ENCODE results near the gene FAAP20. TPM values are rescaled to one million over a fixed set of nuclear protein-coding genes. Genes with fewer than 3 reads are reported as not detected.

FAAP20 gene
- total RNA-seq, 4 donors from 2014 or later: 19.4 to 84.5 (median 34.9) TPM

GRCh38 chr1:2186901-2187300 lies 7.7 kb downstream of the FAAP20 start:
- in situ Hi-C loops (cut with MboI; ENCODE audit: low pct_ligation_motif_present in 1 of 4, low pct_unique_long_range_greater_than_20kb in 1 of 4, low sequenced_read_pairs in 3 of 4): loop anchor here in 2 of 4 donors (25.0 kb wide), 2 partner anchors 350 to 600 kb away; partner anchors contain the start of genes HES5 (in 1 of the 2) and PANK4 (in 1 of the 2)

GRCh38 chr1:2185880-2186855 lies 8.4 kb downstream of the FAAP20 start:
- Histone ChIP-seq H3K36me3 (no peaks in the 10 kb centered on the region), H3K4me3 (no peak overlapping the region), H3K27me3 (no peaks in the 10 kb centered on the region), H3K27ac (no peak overlapping the region), H3K4me1 (peaks cover 11 to 23% (median 19%) of the 10 kb centered on the region in 4 donors), H3K9me3 (no peaks in the 10 kb centered on the region)
- WGBS, 2 donors (ENCODE audit: low coverage in 1 of 2): 91 to 92% methylated on average over 5 to 32 of the region's 38 CpGs
- in situ Hi-C loops (cut with MboI; ENCODE audit: low pct_ligation_motif_present in 1 of 4, low pct_unique_long_range_greater_than_20kb in 1 of 4, low sequenced_read_pairs in 3 of 4): loop anchor here in 2 of 4 donors (25.0 kb wide), 2 partner anchors 351 to 601 kb away; partner anchors contain the start of genes HES5 (in 1 of the 2) and PANK4 (in 1 of the 2)
- intact Hi-C loops (cut with DNase I; ENCODE audit: low total_unique reads): no loop called here
- DNase-seq: no peak
- TF ChIP-seq POLR2AphosphoS5 (IDR thresholded peaks at IDR 0.05) (no peak), EP300 (IDR thresholded peaks at IDR 0.05; ENCODE audit: low read depth) (no peak), POLR2A (IDR thresholded peaks at IDR 0.05) (no peak), CTCF (IDR thresholded peaks at IDR 0.05) (no peak)

More at GRCh38 chr1:2186901-2187300, 7.7 kb downstream of the FAAP20 start:
- DNase-seq: no peak
- WGBS, 2 donors (ENCODE audit: low coverage in 1 of 2): 90% methylated on average over 9 of the region's 9 CpGs; no CpG with 5 or more reads in 1 of the 2 donors
- Histone ChIP-seq H3K27ac (no peak overlapping the region), H3K4me3 (no peak overlapping the region), H3K27me3 (no peaks in the 10 kb centered on the region), H3K9me3 (no peaks in the 10 kb centered on the region), H3K4me1 (peaks cover 16 to 30% (median 23%) of the 10 kb centered on the region in 4 donors), H3K36me3 (no peaks in the 10 kb centered on the region)
- TF ChIP-seq POLR2AphosphoS5 (IDR thresholded peaks at IDR 0.05) (no peak), CTCF (IDR thresholded peaks at IDR 0.05) (no peak), EP300 (IDR thresholded peaks at IDR 0.05; ENCODE audit: low read depth) (no peak), POLR2A (IDR thresholded peaks at IDR 0.05) (no peak)
- intact Hi-C loops (cut with DNase I; ENCODE audit: low total_unique reads): no loop called here

GRCh38 chr1:2184934-2185333 lies 9.6 kb downstream of the FAAP20 start:
- no peak overlapping the region for H3K27ac ChIP-seq
- no peak for DNase-seq
- WGBS, 2 donors (ENCODE audit: low coverage in 1 of 2): 94% methylated on average over 32 of the region's 33 CpGs; no CpG with 5 or more reads in 1 of the 2 donors
- intact Hi-C loops (cut with DNase I; ENCODE audit: low total_unique reads): loop anchor here (5.0 kb wide), 1 partner anchor 43 kb away; no protein-coding TSS in a partner anchor
- no peaks in the 10 kb centered on the region for H3K36me3 ChIP-seq
- no peak overlapping the region for H3K4me3 ChIP-seq
- H3K4me1 ChIP-seq: peaks cover 0 to 11% (median 7%) of the 10 kb centered on the region in 4 donors
- in situ Hi-C loops (cut with MboI; ENCODE audit: low pct_ligation_motif_present in 1 of 4, low pct_unique_long_range_greater_than_20kb in 1 of 4, low sequenced_read_pairs in 3 of 4): loop anchor here in 2 of 4 donors (25.0 kb wide), 2 partner anchors 352 to 602 kb away; partner anchors contain the start of genes HES5 (in 1 of the 2) and PANK4 (in 1 of the 2)
- H3K27me3 ChIP-seq: no peaks in the 10 kb centered on the region
- no peaks in the 10 kb centered on the region for H3K9me3 ChIP-seq
- TF ChIP-seq POLR2AphosphoS5 (IDR thresholded peaks at IDR 0.05) (no peak), EP300 (IDR thresholded peaks at IDR 0.05; ENCODE audit: low read depth) (no peak), CTCF (IDR thresholded peaks at IDR 0.05) (no peak), POLR2A (IDR thresholded peaks at IDR 0.05) (no peak)

GRCh38 chr1:2184531-2184930 lies 10.0 kb downstream of the FAAP20 start:
- TF ChIP-seq CTCF (IDR thresholded peaks at IDR 0.05) (no peak), POLR2A (IDR thresholded peaks at IDR 0.05) (no peak), EP300 (IDR thresholded peaks at IDR 0.05; ENCODE audit: low read depth) (no peak), POLR2AphosphoS5 (IDR thresholded peaks at IDR 0.05) (no peak)
- Histone ChIP-seq H3K27me3 (no peaks in the 10 kb centered on the region), H3K4me3 (no peak overlapping the region), H3K36me3 (no peaks in the 10 kb centered on the region), H3K27ac (no peak overlapping the region), H3K9me3 (no peaks in the 10 kb centered on the region), H3K4me1 (peaks cover 0 to 9% (median 5%) of the 10 kb centered on the region in 4 donors)
- WGBS, 2 donors (ENCODE audit: low coverage in 1 of 2): 90% methylated on average over 18 of the region's 18 CpGs; no CpG with 5 or more reads in 1 of the 2 donors
- DNase-seq: no peak
- intact Hi-C loops (cut with DNase I; ENCODE audit: low total_unique reads): loop anchor here (5.0 kb wide), 1 partner anchor 42 kb away; no protein-coding TSS in a partner anchor
- in situ Hi-C loops (cut with MboI; ENCODE audit: low pct_ligation_motif_present in 1 of 4, low pct_unique_long_range_greater_than_20kb in 1 of 4, low sequenced_read_pairs in 3 of 4): loop anchor here in 2 of 4 donors (25.0 kb wide), 2 partner anchors 353 to 603 kb away; partner anchors contain the start of genes HES5 (in 1 of the 2) and PANK4 (in 1 of the 2)
